Choroid plexus epithelial cell (primary cell): Measurements from ENCODE around the gene HOMER1.

Experiments
- DNase-seq: peaks from one replicate; pipeline ENCODE4 v3.0.0-alpha.2; 2010; ENCODE audit warnings: low read depth
- H3K4me3 ChIP-seq: 2 replicates; pipeline ENCODE4 v1.5.1; 2011; ENCODE audit warnings: low read depth, mild to moderate bottlenecking, control low read depth, low read length, moderate library complexity
- CTCF ChIP-seq: conservative IDR thresholded peaks from 2 replicates; pipeline ENCODE4 v1.5.1; 2011; ENCODE audit warnings: low read depth, mild to moderate bottlenecking, control low read depth, inconsistent platforms, low read length, moderate library complexity

The HOMER1 gene

GRCh38 chr5:79423296-79423695, 90.6 kb downstream of the HOMER1 start:
- no peak overlapping the region for H3K4me3 ChIP-seq
- DNase-seq = no peak
- no peak for TF ChIP-seq CTCF

- H3K4me3 ChIP-seq = no peak overlapping the region
- no peak for DNase-seq
- no peak for TF ChIP-seq CTCF
Measured at GRCh38 chr5:79420248-79420647, 93.7 kb downstream of the HOMER1 start.

GRCh38 chr5:79418276-79418675, 95.7 kb downstream of the HOMER1 start:
- TF ChIP-seq CTCF = no peak
- no peak for DNase-seq
- no peak overlapping the region for H3K4me3 ChIP-seq

GRCh38 chr5:79417495-79417894, 96.4 kb downstream of the HOMER1 start:
- DNase-seq = no peak
- no peak overlapping the region for H3K4me3 ChIP-seq
- no peak for TF ChIP-seq CTCF

GRCh38 chr5:79416499-79416898, 97.4 kb downstream of the HOMER1 start:
- H3K4me3 ChIP-seq = no peak overlapping the region
- TF ChIP-seq CTCF = no peak
- DNase-seq = peak; percentile 68

GRCh38 chr5:79413112-79413511, 100.8 kb downstream of the HOMER1 start:
- H3K4me3 ChIP-seq = no peak overlapping the region
- no peak for DNase-seq
- TF ChIP-seq CTCF = no peak

- no peak for TF ChIP-seq CTCF
- peak; percentile 7 for DNase-seq
- no peak overlapping the region for H3K4me3 ChIP-seq
Measured at GRCh38 chr5:79408028-79408427, 105.9 kb downstream of the HOMER1 start.
